Suprapubic skin (tissue), 3 donors: Measurements from ENCODE around the gene COL20A1.

Experiments used
- POLR2AphosphoS5 ChIP-seq, 3 donors: sonication (generic); formaldehyde crosslinking; IDR thresholded peaks; one replicate each; pipeline ENCODE4 v1.6.1; 2017; ENCODE audit warnings: antibody characterized with exemption in 3 of 3
- TF ChIP-seq, protein P1 (sequence below), 2 donors: fragments of 200-600 bp in 1 of 2; fragments of 450-650 bp in 1 of 2; sonication (generic) in 1 of 2; IDR thresholded peaks; one replicate each; pipeline ENCODE4 v1.5.1; 2016 to 2019; ENCODE audit warnings: antibody characterized with exemption in 2 of 2, mild to moderate bottlenecking in 1 of 2, moderate library complexity in 1 of 2

DNA sequence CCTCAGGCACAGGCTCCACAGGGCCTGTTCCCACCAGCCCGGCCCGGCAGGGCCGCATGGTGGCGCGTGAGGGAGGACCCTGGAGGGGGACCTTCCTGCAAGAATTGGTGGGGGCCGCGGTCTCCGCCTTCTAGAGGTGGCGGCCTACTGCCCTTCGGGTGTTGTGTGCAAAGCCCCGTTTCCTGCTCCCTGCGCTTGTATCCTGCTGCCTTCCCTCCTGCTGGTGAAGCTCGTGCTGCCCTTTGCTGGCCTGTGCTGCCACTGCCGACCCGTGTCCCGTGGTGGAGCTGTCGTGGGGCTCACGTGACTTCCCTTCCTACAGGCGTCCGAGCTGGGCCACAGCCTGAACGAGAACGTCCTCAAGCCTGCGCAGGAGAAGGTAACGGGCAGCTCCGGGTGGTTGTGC is 8.4 kb upstream of the COL20A1 start:
- TF ChIP-seq POLR2AphosphoS5 (IDR thresholded peaks at IDR 0.05) = no peak
- TF ChIP-seq, protein P1, sequence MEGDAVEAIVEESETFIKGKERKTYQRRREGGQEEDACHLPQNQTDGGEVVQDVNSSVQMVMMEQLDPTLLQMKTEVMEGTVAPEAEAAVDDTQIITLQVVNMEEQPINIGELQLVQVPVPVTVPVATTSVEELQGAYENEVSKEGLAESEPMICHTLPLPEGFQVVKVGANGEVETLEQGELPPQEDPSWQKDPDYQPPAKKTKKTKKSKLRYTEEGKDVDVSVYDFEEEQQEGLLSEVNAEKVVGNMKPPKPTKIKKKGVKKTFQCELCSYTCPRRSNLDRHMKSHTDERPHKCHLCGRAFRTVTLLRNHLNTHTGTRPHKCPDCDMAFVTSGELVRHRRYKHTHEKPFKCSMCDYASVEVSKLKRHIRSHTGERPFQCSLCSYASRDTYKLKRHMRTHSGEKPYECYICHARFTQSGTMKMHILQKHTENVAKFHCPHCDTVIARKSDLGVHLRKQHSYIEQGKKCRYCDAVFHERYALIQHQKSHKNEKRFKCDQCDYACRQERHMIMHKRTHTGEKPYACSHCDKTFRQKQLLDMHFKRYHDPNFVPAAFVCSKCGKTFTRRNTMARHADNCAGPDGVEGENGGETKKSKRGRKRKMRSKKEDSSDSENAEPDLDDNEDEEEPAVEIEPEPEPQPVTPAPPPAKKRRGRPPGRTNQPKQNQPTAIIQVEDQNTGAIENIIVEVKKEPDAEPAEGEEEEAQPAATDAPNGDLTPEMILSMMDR (IDR thresholded peaks at IDR 0.05) = no peak
